GM12878 (cell line): ENCODE measurements around the gene HTR6. TPM values are rescaled to one million over a fixed set of nuclear protein-coding genes. Genes with fewer than 3 reads are reported as not detected.

Experiments
- ATAC-seq: fragments of 200-7000 bp; cut with Tn5 transposase; 3 replicates; pipeline ENCODE4 v1.9.1; 2020; ENCODE audit warnings: mild to moderate bottlenecking, moderate library complexity
- BruUV-seq: library from RNA; stranded (reverse); fragments of 400-500 nt; replicated peaks from 2 replicates; lab custom pipeline; 2021; lab: Mats Ljungman, UMichigan
- CTCF ChIA-PET: fragments of 300-600 bp; sonication (Branson Sonifier 250); formaldehyde crosslinking; extraction: SDS; loops from one replicate; lab custom pipeline; 2021; ENCODE audit warnings: inconsistent platforms; lab: Yijun Ruan, JAX
- POLR2A ChIA-PET: fragments of 350-600 bp; formaldehyde crosslinking; extraction: SDS; loops from one replicate; lab custom pipeline; 2021; ENCODE audit warnings: inconsistent platforms; lab: Charles Lee
- RAD21 ChIA-PET: fragments of 300-600 bp; sonication (Branson Sonifier 250); formaldehyde crosslinking; loops from one replicate; lab custom pipeline; 2023; ENCODE audit warnings: antibody characterized with exemption; ENCODE audit not compliant: unreplicated experiment; lab: Charles Lee
- SMC1A ChIA-PET: fragments of 300-600 bp; sonication (Branson Sonifier 250); formaldehyde crosslinking; loops from one replicate; lab custom pipeline; 2023; ENCODE audit not compliant: unreplicated experiment, uncharacterized antibody; lab: Charles Lee
- DNase-seq: peaks from one replicate; pipeline ENCODE4 v3.0.0-alpha.2; 2011; ENCODE audit warnings: low read depth, low spot score
- FAIRE-seq: peaks from 3 replicates; lab custom pipeline; 2011; peaks lifted over from hg19 to GRCh38; lab: Jason Lieb, UNC
- H2AFZ ChIP-seq: 2 replicates; pipeline ENCODE4 v1.6.0; 2011; ENCODE audit warnings: low read depth, low read length, control low read depth; ENCODE audit not compliant: control insufficient read depth
- H3K27ac ChIP-seq: 2 replicates; pipeline ENCODE4 v1.5.1; 2011; ENCODE audit warnings: control low read depth; ENCODE audit not compliant: control insufficient read depth, insufficient read depth
- H3K27me3 ChIP-seq, 2 experiments: replicated peaks in 1 of 2; 2 replicates each; pipeline versions ENCODE4 v1.6.0 to v1.6.1; 2011; ENCODE audit warnings: low read length in 1 of 2; ENCODE audit not compliant: control insufficient read depth in 2 of 2, insufficient read depth in 2 of 2
- H3K36me3 ChIP-seq, 2 experiments: 2 replicates each; pipeline ENCODE4 v1.5.1; 2011; ENCODE audit warnings: low read length in 1 of 2; ENCODE audit not compliant: control insufficient read depth in 2 of 2, insufficient read depth in 2 of 2
- H3K4me1 ChIP-seq: 2 replicates; pipeline ENCODE4 v1.6.1; 2011; ENCODE audit warnings: mild to moderate bottlenecking, low read length, moderate library complexity, mixed read lengths; ENCODE audit not compliant: control insufficient read depth, insufficient read depth
- H3K4me2 ChIP-seq: 2 replicates; pipeline ENCODE4 v1.6.0; 2011; ENCODE audit warnings: control low read depth; ENCODE audit not compliant: control insufficient read depth, insufficient read depth
- H3K4me3 ChIP-seq: fragments of 200-600 bp; sonication (generic); 2 replicates; pipeline ENCODE4 v1.5.1; 2016
- H3K79me2 ChIP-seq: 2 replicates; pipeline ENCODE4 v1.6.0; 2011; ENCODE audit warnings: low read length; ENCODE audit not compliant: control insufficient read depth, insufficient read depth
- H3K9ac ChIP-seq: 2 replicates; pipeline ENCODE4 v1.8.0; 2011; ENCODE audit warnings: low read length, control low read depth, mixed read lengths; ENCODE audit not compliant: control insufficient read depth, insufficient read depth
- H3K9me3 ChIP-seq: replicated peaks from 3 replicates; pipeline ENCODE4 v1.5.1; 2011; ENCODE audit warnings: mild to moderate bottlenecking, low read length; ENCODE audit not compliant: control insufficient read depth, insufficient read depth
- H4K20me1 ChIP-seq: 2 replicates; pipeline ENCODE4 v1.6.0; 2011; ENCODE audit not compliant: control insufficient read depth, insufficient read depth
- ASH2L ChIP-seq: fragments of 300-600, 200-600 bp; sonication (generic); IDR thresholded peaks from 2 replicates; pipeline ENCODE4 v1.6.1; 2017; ENCODE audit warnings: low read depth, mild to moderate bottlenecking, borderline replicate concordance
- CTCF ChIP-seq, 3 experiments: IDR thresholded peaks in 2 of 3; conservative IDR thresholded peaks in 1 of 3; 2 replicates each; pipeline ENCODE4 v1.5.1; 2011; ENCODE audit warnings: low read depth in 3 of 3, low read length in 3 of 3, mild to moderate bottlenecking in 3 of 3, control low read depth in 2 of 3, moderate library complexity in 2 of 3, inconsistent platforms in 1 of 3, mixed read lengths in 1 of 3; ENCODE audit not compliant: control insufficient read depth in 2 of 3, insufficient read depth in 1 of 3; ENCODE audit errors: extremely low read depth in 1 of 3
- JUND ChIP-seq: IDR thresholded peaks from 2 replicates; pipeline ENCODE4 v1.6.1; 2012; ENCODE audit warnings: low read depth, mild to moderate bottlenecking, low read length, improper control_type of control experiment, moderate library complexity
- PKNOX1 ChIP-seq: fragments of 450-650 bp; IDR thresholded peaks from 2 replicates; pipeline ENCODE4 v1.6.1; 2016; ENCODE audit warnings: mild to moderate bottlenecking
- POLR2AphosphoS5 ChIP-seq: IDR thresholded peaks from 2 replicates; pipeline ENCODE4 v1.6.1; 2011; ENCODE audit warnings: mild to moderate bottlenecking, low read length, inconsistent platforms
- SREBF2 ChIP-seq: IDR thresholded peaks from 2 replicates; pipeline ENCODE4 v1.6.1; 2012; ENCODE audit warnings: mild to moderate bottlenecking, low read length
- ZNF384 ChIP-seq: IDR thresholded peaks from 2 replicates; pipeline ENCODE4 v1.6.1; 2012; ENCODE audit warnings: low read depth, mild to moderate bottlenecking, low read length, improper control_type of control experiment, borderline replicate concordance
- WGBS: methylation state at CpG from one replicate; pipeline ENCODE4 v1.1.6; 2016; ENCODE audit warnings: low lambda C conversion rate; ENCODE audit not compliant: insufficient replicate concordance, insufficient coverage; ENCODE audit errors: missing lambda C conversion rate; 5-methylcytosine and 5-hydroxymethylcytosine counted together
- in situ Hi-C: fragments of 300-500 bp; cut with MboI; formaldehyde crosslinking; loops from 9 replicates; pipeline ENCODE4 v1.14.3; 2018; ENCODE audit warnings: mixed read lengths
- intact Hi-C: fragments of 100-400 bp; cut with micrococcal nuclease; formaldehyde crosslinking; loops from one replicate; pipeline ENCODE4 v1.14.2; 2022; ENCODE audit not compliant: unreplicated experiment
- polyA plus RNA-seq, 11 experiments: library from polyadenylated mRNA; depleted of rRNA in 4 of 11; unstranded in 6 of 11; stranded (reverse) in 5 of 11; fragments of >200 nt; fragmentation: Nextera tagmentation in 4 of 11; fragmentation: Illumina TruSeq in 1 of 11; extraction: Ambion mirVana in 4 of 11; extraction: Trizol in 1 of 11; gene quantifications; 1 replicate in 1 of 11; 2 replicates in 10 of 11; pipeline versions ENCODE4 v1.2.1 to v1.2.3, GENCODE V29; 2011 to 2016; ENCODE audit warnings: inconsistent platforms in 2 of 11, missing spikeins in 2 of 11, low read depth in 1 of 11
- total RNA-seq, 4 experiments: library from RNA; depleted of rRNA in 3 of 4; stranded (reverse); fragments of >200 nt in 3 of 4; fragmentation: Illumina TruSeq in 1 of 4; extraction: Trizol in 1 of 4; gene quantifications; 2 replicates each; pipeline versions ENCODE4 v1.2.1 to v1.2.3, GENCODE V29; 2013 to 2021

HTR6 gene
- total and polyA plus RNA-seq, 10 of the 15 experiments (the other 5 are each of a cell fraction or from before 2014, with no cell fraction given) = 0.03 to 5.3 (median 1.7) TPM; not detected in 2

GRCh38 chr1:19661721-19662228, 2.9 kb upstream of the HTR6 start (continued):
- TF ChIP-seq CTCF (IDR thresholded peaks at IDR 0.05 in 2 of 3, conservative IDR thresholded peaks at IDR 0.05 in 1 of 3; ENCODE audit: control insufficient read depth in 2 of 3, extremely low read depth in 1 of 3, insufficient read depth in 1 of 3, low read depth in 3 of 3, low read length in 3 of 3) (peak; percentile 43 to 69 (median 63)), ZNF384 (peak; percentile 87), JUND (no peak), PKNOX1 (no peak), ASH2L (no peak)

DNA sequence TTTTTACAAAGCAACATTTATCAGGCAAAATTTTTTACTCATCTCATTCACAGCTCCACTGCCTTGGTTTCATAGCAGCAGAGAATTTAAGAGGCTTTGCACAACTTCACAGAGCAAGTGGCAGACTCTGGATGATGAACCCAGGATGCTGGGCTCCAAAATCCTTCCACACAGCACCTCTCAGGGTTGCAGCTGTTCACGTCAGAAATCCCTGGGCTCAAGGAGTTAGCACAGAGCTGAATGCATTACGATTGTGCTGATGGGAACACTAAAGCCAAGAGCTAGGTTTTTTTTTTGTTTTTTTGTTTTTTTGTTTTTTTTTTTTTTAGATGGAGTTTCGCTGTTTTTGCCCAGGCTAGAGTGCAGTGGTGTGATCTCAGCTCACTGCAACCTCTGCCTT, 2.4 kb upstream of the HTR6 start:
- in situ Hi-C loops = loop anchor here (5.0 kb wide), 2 partner anchors 40 to 145 kb away; no protein-coding TSS in a partner anchor
- 3% methylated on average over 2 of the region's 3 CpGs for WGBS
- no peaks in the 10 kb centered on the region for H3K79me2 ChIP-seq
- no peak for ATAC-seq
- peaks cover 0 to 2% of the 10 kb centered on the region in 2 experiments; a peak in 1 of 4 replicates for H3K27me3 ChIP-seq
- ChIA-PET RAD21 (interaction anchor here (1.3 to 4.3 kb wide), 10 partner anchors 11 to 179 kb away, joined by 3 to 84 read pairs (median 7); no protein-coding TSS in a partner anchor), CTCF (interaction anchor here (0.6 to 6.0 kb wide), 36 partner anchors 8 to 492 kb away, joined by 3 to 378 read pairs (median 4); no protein-coding TSS in a partner anchor), POLR2A (no interaction called here), SMC1A (interaction anchor here (0.8 to 5.2 kb wide), 13 partner anchors 15 to 412 kb away, joined by 3 to 99 read pairs (median 4); no protein-coding TSS in a partner anchor)
- no peak overlapping the region for H2AFZ ChIP-seq
- H3K9me3 ChIP-seq = no peaks in the 10 kb centered on the region
- intact Hi-C loops = loop anchor here (5.0 kb wide), 1 partner anchor 100 kb away; no protein-coding TSS in a partner anchor
- DNase-seq = no peak
- no peak overlapping the region for H3K4me3 ChIP-seq
- H3K4me1 ChIP-seq = peaks cover 6% of the 10 kb centered on the region; the same call in 1 of the 2 replicates
- H3K27ac ChIP-seq = no peak overlapping the region
- no peak for FAIRE-seq
- no peaks in the 10 kb centered on the region for H4K20me1 ChIP-seq
- H3K36me3 ChIP-seq = no peaks in the 10 kb centered on the region
- H3K9ac ChIP-seq = no peak overlapping the region
- BruUV-seq = no TSS peak
- TF ChIP-seq SREBF2 = no peak
- no peak for TF ChIP-seq POLR2AphosphoS5
- TF ChIP-seq, all 136 proteins: peak for 0
- no peak overlapping the region for H3K4me2 ChIP-seq
